Ovary (tissue), 3 donors: ENCODE results near the gene PDK2.

Experiments
- EP300 ChIP-seq: sonication (generic); formaldehyde crosslinking; IDR thresholded peaks from one replicate; pipeline ENCODE4 v1.6.1; 2017; ENCODE audit warnings: antibody characterized with exemption
- POLR2A ChIP-seq: fragments of 450-650 bp; IDR thresholded peaks from one replicate; pipeline ENCODE4 v1.6.1; 2017; ENCODE audit warnings: antibody characterized with exemption, mild to moderate bottlenecking, moderate library complexity
- TF ChIP-seq, protein P1 (sequence below), 3 donors: fragments of 450-650 bp in 2 of 3; fragments of 200-600 bp in 1 of 3; IDR thresholded peaks; one replicate each; pipeline versions ENCODE4 v1.5.1 to v1.8.0; 2016 to 2022; ENCODE audit warnings: antibody characterized with exemption in 3 of 3, mild to moderate bottlenecking in 1 of 3
- donor health status: DM: no; HTN: no; CAD: no.

DNA sequence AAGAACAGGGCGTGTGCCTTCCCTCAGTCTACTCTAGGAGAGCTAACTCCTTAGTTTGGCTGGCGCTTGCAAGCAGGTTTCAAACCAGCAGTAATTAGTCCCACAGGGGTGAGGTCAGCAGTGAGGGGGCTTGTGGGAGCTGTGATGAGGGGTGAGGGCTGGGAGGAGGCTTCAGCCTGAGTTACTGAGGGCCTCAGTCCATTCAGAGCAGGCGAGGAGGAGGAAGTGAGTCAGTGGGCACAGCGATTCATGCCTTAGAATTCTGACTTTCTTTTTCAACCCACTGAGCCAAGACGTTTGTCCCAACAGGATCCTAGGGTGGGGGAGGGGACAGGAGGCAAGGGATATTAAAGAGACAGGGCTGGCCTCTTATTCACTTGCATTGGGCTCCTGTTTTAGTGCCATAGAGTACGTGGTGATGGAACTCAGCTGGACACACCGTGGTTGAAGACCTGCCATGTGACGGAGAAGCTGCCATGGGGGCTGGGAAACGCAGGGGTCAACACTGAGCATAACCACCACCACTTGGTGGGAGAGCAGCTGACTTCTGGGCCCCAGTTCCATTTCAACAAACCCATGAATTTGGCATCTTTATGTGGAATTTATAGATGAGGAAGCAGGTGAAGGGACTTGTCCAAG is 47.5 kb upstream of the PDK2 start:
- TF ChIP-seq, protein P1, sequence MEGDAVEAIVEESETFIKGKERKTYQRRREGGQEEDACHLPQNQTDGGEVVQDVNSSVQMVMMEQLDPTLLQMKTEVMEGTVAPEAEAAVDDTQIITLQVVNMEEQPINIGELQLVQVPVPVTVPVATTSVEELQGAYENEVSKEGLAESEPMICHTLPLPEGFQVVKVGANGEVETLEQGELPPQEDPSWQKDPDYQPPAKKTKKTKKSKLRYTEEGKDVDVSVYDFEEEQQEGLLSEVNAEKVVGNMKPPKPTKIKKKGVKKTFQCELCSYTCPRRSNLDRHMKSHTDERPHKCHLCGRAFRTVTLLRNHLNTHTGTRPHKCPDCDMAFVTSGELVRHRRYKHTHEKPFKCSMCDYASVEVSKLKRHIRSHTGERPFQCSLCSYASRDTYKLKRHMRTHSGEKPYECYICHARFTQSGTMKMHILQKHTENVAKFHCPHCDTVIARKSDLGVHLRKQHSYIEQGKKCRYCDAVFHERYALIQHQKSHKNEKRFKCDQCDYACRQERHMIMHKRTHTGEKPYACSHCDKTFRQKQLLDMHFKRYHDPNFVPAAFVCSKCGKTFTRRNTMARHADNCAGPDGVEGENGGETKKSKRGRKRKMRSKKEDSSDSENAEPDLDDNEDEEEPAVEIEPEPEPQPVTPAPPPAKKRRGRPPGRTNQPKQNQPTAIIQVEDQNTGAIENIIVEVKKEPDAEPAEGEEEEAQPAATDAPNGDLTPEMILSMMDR (IDR thresholded peaks at IDR 0.05): no peak
- TF ChIP-seq EP300 (no peak), POLR2A (no peak)
